HG03521 (cell line): ENCODE data around the gene ATP13A4.

ENCODE experiments used
- ATAC-seq: cut with Tn5 transposase; IDR thresholded peaks from one replicate; pipeline ENCODE4 v1.9.1; 2021; ENCODE audit warnings: mild to moderate bottlenecking, moderate library complexity; ENCODE audit not compliant: unreplicated experiment

The ATP13A4 gene, protein sequence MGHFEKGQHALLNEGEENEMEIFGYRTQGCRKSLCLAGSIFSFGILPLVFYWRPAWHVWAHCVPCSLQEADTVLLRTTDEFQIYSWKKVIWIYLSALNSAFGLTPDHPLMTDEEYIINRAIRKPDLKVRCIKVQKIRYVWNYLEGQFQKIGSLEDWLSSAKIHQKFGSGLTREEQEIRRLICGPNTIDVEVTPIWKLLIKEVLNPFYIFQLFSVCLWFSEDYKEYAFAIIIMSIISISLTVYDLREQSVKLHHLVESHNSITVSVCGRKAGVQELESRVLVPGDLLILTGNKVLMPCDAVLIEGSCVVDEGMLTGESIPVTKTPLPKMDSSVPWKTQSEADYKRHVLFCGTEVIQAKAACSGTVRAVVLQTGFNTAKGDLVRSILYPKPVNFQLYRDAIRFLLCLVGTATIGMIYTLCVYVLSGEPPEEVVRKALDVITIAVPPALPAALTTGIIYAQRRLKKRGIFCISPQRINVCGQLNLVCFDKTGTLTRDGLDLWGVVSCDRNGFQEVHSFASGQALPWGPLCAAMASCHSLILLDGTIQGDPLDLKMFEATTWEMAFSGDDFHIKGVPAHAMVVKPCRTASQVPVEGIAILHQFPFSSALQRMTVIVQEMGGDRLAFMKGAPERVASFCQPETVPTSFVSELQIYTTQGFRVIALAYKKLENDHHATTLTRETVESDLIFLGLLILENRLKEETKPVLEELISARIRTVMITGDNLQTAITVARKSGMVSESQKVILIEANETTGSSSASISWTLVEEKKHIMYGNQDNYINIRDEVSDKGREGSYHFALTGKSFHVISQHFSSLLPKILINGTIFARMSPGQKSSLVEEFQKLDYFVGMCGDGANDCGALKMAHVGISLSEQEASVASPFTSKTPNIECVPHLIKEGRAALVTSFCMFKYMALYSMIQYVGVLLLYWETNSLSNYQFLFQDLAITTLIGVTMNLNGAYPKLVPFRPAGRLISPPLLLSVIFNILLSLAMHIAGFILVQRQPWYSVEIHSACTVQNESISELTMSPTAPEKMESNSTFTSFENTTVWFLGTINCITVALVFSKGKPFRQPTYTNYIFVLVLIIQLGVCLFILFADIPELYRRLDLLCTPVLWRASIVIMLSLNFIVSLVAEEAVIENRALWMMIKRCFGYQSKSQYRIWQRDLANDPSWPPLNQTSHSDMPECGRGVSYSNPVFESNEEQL

DNA sequence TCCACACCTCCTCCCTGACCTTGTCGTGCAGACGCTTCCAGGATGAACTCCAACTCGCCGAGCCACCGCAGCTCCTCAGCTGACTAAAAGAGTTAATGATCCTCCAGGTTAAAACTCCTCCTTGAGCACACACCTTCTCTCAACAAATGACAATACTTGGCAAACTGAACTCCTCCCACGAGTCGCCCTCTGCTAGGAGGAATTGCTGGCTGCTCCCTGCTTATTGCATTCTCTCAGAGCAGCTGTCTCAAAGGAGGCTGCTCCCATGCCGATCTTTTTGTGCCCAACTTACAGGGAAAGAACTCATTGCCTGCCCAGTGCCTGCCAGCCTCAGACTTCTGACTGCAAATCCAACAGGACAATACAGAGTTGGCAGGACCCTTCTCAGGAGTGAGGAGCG, at the start of gene ATP13A4:
TSS of gene ATP13A4 (minus strand) at position 85 of the 400 bp plus-strand sequence. CDS start 96 bp downstream, outside the sequence.
- ATAC-seq: no peak

DNA sequence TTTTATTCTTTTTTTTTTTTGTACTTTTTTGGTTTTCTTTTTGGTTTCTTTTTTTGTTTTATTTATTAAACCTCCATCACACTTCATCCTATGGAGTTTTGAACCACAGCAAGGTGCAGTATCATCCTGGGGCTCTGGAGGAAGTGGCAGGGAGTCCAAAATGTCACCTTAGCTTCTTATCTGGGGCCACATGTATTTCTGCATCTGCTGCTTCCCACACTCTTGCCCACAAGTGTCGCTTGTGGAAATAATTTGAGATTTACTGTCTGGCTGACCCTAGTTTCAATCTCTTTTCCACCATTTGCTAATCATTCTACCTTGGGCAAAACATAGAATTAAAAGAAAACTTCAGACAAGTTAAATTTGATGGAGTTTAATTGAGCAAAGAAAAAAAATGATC, 44.7 kb upstream of the ATP13A4 start:
- no peak for ATAC-seq

DNA sequence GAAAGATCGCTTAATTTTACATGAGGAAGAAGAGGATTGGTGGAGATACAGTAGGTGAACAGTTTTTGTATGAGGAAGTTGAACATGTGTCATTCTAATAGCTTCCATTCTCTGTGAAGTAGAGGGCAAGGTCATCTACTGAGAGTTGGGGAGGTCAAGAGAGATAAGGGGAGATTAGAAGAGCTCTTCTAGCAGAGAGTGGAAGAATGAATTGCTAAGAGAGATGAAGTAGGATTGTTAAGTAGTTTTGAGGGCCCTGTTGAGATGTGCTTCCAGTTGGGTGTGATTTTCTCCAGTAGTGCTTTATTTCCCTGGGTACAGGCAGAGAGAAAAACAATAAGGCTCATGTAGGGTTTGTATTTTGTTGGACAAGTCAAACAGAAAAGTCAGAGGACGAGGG, 43.5 kb upstream of the ATP13A4 start:
- ATAC-seq: no peak

DNA sequence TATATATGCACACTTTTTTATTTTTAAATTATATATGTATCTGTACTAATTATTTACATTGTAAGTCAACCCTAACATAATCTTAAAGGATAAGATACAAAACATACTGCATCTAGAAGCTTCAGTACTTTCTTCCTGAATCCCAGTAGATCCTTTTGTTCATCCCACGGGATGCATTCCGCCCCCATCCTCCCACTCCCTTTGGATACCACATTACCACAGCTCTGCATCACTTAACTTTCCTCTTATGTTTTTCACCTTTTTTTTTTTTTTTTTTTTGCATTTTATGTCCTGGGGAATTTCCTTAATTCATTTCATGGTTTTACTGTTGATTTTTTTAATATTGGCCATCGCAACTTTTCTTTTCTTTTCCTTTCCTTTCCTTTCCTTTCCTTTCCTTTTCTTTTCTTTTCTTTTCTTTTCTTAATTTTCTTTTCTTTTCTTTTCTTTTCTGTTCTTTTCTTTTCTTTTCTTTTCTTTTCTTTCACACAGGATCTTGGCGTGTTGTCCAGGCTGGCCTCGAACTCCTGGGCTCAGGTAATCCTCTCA, 41.3 kb upstream of the ATP13A4 start:
- ATAC-seq: no peak

DNA sequence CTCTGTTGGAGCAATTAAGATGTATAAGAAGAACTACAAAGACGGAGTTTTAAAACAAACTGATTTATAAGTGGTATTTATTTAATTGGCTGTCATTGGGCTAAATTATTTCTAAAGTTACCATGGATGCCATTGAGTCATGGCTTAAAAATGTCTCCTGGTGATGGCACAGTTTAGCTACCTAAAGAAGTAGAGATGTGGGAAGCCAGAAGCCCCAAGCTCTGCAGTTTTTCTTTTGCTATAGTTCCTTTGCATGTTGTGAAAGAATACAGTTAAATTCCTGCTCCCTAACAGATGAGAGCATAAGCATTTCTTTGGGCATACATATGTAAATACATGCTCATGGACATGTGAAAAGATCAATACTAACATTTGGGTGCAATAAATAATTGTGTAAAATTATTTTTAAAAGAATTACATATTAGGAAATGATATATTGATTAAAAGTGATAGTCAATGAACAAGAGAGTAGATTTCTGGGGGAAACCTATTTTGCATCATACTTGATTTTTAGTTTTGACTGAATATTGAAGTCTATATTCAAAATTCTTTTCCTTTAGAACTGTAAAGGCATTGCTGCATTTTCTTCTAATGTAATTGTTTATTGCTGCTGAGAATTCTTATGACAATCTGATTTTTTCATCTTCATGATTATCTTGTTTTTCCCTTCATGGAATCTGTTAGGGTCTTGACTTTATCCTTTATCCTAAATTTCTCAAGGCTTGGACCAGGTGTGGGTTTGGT, 40.4 kb upstream of the ATP13A4 start:
- no peak for ATAC-seq

DNA sequence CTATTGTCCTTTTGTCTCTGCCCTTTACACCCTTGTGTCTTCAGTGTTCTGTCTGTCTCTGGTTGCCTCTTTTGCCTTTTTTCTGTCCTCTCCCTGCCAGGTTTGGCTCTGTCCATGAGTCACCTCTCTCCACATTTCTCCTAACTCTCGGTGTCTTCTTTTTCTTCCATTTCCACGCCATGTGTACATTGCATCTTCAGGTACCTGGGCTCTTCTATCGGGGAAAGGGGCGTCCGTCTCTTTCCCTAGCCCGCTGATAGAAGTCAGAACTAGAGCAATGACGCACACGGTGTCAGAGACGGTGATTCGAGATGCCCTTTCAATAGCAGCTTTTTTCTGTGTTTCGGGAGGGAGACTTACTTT, 39.0 kb upstream of the ATP13A4 start:
- peak; percentile 30 for ATAC-seq

DNA sequence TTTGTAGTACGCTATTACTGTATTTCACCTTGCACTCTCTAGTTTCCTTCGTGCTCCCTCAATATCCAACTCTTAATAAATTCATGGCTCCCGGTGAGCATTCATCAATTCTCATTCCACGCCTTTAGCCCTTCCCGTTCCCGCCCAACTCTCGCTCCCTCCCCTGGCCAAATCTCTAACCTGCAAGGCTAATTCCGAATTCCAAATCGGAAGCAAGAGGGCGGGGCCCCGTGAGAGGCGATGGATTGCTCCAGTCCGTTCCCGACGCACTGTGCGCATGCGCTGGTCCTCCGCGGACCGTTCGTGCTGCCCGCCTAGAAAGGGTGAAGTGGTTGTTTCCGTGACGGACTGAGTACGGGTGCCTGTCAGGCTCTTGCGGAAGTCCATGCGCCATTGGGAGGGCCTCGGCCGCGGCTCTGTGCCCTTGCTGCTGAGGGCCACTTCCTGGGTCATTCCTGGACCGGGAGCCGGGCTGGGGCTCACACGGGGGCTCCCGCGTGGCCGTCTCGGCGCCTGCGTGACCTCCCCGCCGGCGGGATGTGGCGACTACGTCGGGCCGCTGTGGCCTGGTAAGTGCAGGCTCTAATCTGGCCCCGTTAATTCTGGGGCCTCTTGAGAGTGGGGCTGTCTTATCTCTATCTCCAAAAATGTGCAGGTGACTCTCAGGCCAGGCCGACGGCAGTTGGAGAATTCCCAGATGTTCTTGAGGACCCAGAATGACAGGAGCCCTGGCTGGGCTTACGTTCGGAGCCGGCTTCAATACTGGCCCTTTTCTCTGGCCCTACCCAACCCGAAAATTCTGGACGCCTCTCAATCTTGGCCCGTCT, 38.4 kb upstream of the ATP13A4 start, which contains the start of gene OPA1:
TSS of gene OPA1 (plus strand) at position 368 of the 827 bp plus-strand sequence. CDS start at position 538, 170 bp downstream.
- peak; percentile 98 for ATAC-seq

DNA sequence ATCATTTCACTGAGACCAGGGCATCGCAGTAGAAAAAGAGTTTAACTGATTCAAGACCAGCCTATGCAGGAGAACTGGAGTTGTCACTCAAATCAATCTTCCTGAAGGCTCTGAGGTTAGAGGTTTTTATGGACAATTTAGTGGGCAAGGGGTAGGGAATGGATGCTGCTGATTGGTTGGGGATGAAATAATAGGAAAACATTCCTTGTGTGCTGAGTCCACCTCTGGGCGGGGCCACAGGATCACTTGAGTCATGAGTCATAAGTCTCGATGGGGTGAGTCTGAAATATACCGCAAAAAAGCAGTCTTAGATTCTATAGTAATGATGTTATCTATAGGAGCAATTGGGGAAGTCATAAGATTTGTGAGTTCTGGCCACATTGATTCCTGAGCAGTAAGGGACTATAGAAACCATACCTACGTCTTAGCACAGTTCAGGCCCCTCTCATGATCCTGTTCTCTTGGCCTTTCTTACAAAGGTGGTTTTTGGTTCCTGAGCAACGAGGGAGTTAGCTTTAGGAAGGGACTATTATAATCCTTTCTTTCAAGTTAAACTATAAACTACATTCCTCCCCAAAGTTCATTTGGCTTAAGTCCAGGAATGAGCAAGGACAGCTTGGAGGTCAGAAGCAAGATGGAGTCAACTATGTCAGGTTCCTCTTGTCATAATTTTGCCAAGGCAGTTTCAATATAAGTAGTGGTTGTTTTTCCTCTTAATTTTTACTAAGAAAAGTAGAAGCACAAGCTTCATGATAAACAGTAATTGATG, 35.6 kb upstream of the ATP13A4 start:
- no peak for ATAC-seq

DNA sequence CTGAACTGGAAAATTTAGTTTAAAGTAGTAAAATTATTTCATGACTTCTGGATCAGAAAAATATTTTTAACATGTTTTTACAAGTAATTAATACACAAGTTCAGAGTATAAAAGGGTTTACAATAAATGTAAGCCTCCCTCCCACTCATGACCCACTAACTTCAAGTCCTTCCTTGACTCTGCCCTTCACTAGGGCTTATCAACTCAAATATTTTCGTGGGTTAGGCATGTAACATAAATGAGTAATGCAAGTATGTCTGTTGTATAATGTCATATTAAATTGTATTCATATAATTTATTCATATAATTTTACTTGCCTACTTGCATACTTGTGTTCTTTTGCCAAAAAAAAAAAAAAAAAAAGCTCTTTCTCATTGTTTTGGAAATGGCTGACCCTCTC, 34.9 kb upstream of the ATP13A4 start:
- no peak for ATAC-seq

DNA sequence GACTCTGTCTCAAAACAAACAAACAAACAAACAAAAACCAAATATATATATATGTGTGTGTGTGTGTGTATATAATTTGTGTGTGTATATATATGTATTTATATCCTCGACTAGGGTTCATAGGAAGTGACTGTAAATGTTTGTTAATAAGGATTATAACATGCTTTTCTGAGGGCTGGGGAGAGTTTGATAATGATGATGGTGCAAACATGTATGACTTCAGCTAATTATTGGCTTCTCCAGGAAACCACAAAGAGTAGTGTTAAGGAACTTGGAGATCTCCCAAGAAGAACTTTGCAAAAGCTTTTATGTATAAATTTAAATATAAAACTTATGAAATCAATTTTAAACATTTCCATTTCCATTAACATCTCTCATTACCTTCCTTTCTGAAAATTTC, 34.4 kb upstream of the ATP13A4 start:
- ATAC-seq: no peak

DNA sequence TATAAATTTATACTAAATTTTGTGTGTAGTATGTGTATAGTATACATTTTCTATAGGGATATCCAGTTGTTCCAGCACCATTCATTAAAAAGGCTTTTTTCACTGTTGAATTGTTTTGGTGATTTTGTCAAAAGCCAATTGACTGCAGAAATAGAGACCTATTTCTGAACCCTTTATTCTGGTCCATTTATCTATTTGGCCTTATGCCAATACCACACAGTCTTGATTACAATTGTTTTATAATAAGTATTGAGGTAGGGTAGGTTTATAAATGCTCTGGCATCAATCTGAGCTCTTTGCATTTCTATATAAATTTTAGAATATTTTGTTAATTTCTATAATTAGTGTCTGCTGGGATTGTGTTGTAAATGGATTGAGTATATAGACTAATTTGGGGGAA, 31.8 kb upstream of the ATP13A4 start:
- no peak for ATAC-seq

DNA sequence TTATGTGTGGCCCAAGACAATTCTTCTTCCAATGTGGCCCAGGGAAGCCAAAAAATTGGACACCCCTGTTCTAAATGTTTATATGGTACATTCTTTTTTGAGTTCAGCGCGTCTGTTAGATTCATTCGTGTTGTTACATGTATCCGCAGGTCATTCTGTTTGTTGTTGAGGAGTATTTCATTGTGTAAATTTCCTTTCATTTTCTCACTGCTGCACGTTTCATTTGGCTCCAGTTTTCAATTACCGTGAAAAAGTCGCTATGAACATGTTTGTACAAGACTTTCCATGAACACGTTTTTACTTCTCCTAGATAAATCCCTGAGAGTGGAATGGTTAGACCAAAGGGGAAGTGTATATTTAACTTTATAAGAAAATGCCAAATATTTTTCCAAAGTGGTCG, 30.8 kb upstream of the ATP13A4 start:
- no peak for ATAC-seq

DNA sequence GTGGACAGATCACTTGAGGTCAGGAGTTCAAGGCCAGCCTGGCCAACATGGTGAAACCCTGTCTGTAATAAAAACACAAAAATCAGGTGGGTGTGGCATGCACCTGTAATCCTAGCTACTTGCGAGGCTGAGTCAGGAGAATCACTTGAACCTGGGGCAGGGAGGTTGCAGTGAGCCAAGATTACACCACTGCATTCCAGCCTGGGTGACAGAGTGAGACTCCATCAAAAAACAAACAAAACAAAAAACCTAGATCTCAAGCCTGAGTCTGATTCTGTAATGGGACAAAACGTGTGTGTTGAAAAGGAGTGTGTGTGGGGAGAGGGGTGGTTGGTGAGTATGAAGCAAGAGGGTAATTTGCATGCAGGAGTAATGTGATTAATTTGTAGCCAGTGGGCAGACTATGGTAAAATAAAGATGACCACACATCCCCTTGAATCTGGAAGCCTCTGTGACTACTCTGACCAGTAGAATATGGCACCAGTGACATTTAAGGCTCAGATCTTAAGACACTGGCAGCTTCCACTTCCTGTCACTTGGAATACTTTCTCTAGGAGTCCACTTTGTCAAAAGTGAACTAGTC, 19.9 kb upstream of the ATP13A4 start:
- no peak for ATAC-seq

DNA sequence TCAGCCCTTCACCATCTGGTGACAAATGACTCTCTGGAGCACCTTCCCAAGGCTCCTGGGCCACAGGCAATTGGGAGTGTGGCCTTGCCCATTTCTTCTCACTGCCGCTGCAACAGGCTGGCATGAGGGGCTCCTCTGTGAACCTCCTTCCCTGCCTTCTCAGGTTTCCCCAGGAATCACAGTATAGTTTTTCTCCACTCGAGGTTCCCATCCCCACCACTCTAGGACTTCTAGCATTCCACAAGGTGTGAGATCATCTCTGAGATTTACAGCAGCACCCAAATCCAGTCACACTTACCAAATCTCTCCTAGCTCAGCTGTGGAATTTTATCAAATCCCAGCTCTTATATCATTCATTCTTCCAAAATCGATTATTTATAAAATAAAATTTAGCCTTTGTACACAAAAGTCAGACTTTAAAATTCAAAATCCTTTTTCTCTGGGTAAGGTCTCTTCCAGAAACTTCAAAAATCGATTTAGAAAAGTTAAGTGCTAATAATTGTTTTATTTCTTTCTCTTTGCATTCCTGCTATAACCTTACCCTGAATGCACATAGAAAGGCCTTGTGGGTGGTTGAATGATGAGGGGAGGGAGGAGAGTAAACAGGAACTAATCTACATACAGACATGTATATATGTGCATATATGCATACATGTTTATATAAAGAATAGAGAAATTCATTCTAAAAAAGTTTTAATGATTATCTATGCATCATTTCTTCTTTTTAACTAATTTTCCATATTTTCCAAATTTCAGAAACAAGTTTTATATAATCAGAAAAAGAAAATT, 18.9 kb upstream of the ATP13A4 start:
- no peak for ATAC-seq

DNA sequence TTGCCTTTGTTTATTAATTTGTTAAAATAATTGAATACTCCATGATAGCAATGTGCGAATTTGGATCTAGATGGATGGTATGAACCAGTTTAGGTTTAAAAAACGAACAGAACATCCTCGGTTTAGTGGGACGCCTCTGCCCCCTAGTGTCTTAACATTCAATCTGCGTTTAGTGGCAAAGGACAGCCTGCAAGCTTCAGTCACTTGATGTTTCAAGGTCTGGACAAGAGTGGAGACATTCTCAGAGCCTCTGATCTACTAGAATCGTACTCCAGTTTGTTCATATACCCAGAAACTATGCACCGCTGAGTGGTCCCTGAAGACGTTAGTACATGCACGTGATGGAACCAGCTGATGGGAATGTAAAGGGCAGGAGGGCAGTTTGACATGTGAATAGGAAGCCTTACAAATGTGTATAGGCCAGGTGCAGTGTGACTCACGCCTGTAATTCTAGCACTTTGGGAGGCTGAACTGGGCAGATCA, 17.8 kb upstream of the ATP13A4 start:
- ATAC-seq: peak; percentile 77

DNA sequence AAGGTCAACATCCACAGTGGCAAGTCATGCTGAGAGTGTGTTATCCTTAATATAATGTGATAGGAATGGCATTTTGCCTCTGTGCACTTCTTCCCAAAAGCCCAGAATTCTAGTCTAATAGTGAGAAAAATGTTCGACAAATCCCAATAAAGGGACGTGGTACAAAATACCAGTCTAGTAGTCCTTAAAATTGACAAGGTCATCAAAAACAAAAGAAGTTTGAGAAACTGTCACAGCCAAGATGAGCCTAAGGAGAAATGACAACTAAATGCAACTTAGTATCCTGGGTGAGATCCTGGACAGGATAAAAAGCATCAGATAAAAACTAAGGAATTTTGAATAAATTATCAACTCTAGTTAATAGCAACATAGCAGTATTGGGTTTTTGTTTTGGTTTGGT, 14.4 kb upstream of the ATP13A4 start:
- ATAC-seq: no peak

DNA sequence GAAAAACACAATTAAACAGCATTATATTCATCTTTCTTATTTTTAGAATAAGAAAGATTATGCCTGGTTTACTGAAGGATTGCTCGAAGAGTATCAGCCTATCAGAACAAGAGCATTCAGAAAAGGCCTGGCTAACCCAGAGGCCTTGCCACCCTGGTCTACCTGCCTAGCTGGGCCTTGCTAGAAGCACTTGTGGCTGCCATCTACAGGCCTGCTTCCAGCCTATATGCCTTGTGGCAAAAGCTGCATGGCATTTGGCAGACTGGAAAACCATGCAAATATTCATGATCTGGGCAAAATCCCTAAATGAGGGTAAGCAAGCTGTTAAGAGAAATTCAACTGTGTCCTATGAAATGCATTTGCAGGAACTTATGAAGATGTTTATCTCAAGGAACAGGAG, 9.3 kb upstream of the ATP13A4 start:
- ATAC-seq: no peak
